KMS-11 (cell line): ENCODE data around the gene GPR173.

Experiments
- H2AFZ ChIP-seq: fragments of 200-600 bp; sonication (generic); 2 replicates; pipeline ENCODE4 v1.6.1; 2016; ENCODE audit warnings: antibody characterized with exemption, mixed run types, low read depth
- H3K27ac ChIP-seq: fragments of 200-600 bp; sonication (generic); 2 replicates; pipeline ENCODE4 v1.6.1; 2016; ENCODE audit warnings: mild to moderate bottlenecking, mixed run types
- H3K27me3 ChIP-seq: fragments of 200-600 bp; sonication (generic); 2 replicates; pipeline ENCODE4 v1.6.1; 2017; ENCODE audit warnings: mild to moderate bottlenecking, low read depth, mixed run types, moderate library complexity; ENCODE audit not compliant: insufficient read depth
- H3K36me3 ChIP-seq: fragments of 200-600 bp; sonication (generic); 2 replicates; pipeline ENCODE4 v1.6.1; 2017; ENCODE audit warnings: mild to moderate bottlenecking, mixed run types; ENCODE audit not compliant: insufficient read depth
- H3K4me1 ChIP-seq: fragments of 200-600 bp; sonication (generic); 2 replicates; pipeline ENCODE4 v1.6.1; 2016; ENCODE audit warnings: mild to moderate bottlenecking, low read depth, mixed run types; ENCODE audit not compliant: poor library complexity, severe bottlenecking
- H3K4me2 ChIP-seq: fragments of 200-600 bp; sonication (generic); 2 replicates; pipeline ENCODE4 v1.7.0; 2016; ENCODE audit warnings: mild to moderate bottlenecking, mixed run types
- H3K4me3 ChIP-seq: fragments of 200-600 bp; sonication (generic); IDR thresholded peaks from 2 replicates; pipeline ENCODE4 v1.6.1; 2017; ENCODE audit warnings: low read depth, low read length, mixed read lengths; ENCODE audit not compliant: insufficient read depth
- H3K79me2 ChIP-seq: fragments of 200-600 bp; sonication (generic); 2 replicates; pipeline ENCODE4 v1.6.1; 2016; ENCODE audit warnings: low read depth, mixed run types; ENCODE audit not compliant: insufficient read depth
- H3K9ac ChIP-seq: fragments of 200-600 bp; sonication (generic); 2 replicates; pipeline ENCODE4 v1.6.1; 2016; ENCODE audit warnings: mild to moderate bottlenecking, mixed run types
- H4K20me1 ChIP-seq: fragments of 200-600 bp; sonication (generic); 2 replicates; pipeline ENCODE4 v1.6.1; 2016; ENCODE audit warnings: mild to moderate bottlenecking, mixed run types; ENCODE audit not compliant: insufficient read depth
- CTCF ChIP-seq: fragments of 200-600 bp; sonication (generic); conservative IDR thresholded peaks from 2 replicates; pipeline ENCODE4 v1.6.1; 2017; ENCODE audit warnings: low read depth, mild to moderate bottlenecking, antibody characterized with exemption, low read length, moderate library complexity, mixed read lengths

The GPR173 gene

GRCh38 chrX:53073115-53073586 lies 24.6 kb downstream of the GPR173 start:
- H3K36me3 ChIP-seq: no peaks in the 10 kb centered on the region
- H3K27ac ChIP-seq: peak overlapping the region; percentile 78
- H3K9ac ChIP-seq: peak overlapping the region; percentile 66; the same call in 1 of the 2 replicates
- no peaks in the 10 kb centered on the region for H4K20me1 ChIP-seq
- H3K4me3 ChIP-seq: no peak overlapping the region
- H3K4me1 ChIP-seq: no peaks in the 10 kb centered on the region
- H3K27me3 ChIP-seq: no peaks in the 10 kb centered on the region
- no peaks in the 10 kb centered on the region for H3K79me2 ChIP-seq
- TF ChIP-seq CTCF: no peak
- H2AFZ ChIP-seq: peak overlapping the region; percentile 90
- H3K4me2 ChIP-seq: peak overlapping the region; percentile 93

GRCh38 chrX:53075011-53075410 lies 26.4 kb downstream of the GPR173 start:
- no peak overlapping the region for H3K9ac ChIP-seq
- H3K4me3 ChIP-seq: no peak overlapping the region
- no peak overlapping the region for H2AFZ ChIP-seq
- no peaks in the 10 kb centered on the region for H4K20me1 ChIP-seq
- H3K36me3 ChIP-seq: no peaks in the 10 kb centered on the region
- H3K27ac ChIP-seq: no peak overlapping the region
- H3K27me3 ChIP-seq: no peaks in the 10 kb centered on the region
- H3K79me2 ChIP-seq: no peaks in the 10 kb centered on the region
- H3K4me2 ChIP-seq: no peak overlapping the region
- H3K4me1 ChIP-seq: no peaks in the 10 kb centered on the region
- TF ChIP-seq CTCF: no peak

- H3K4me3 ChIP-seq: no peak overlapping the region
- H3K9ac ChIP-seq: no peak overlapping the region
- H4K20me1 ChIP-seq: no peaks in the 10 kb centered on the region
- H3K79me2 ChIP-seq: no peaks in the 10 kb centered on the region
- H3K36me3 ChIP-seq: no peaks in the 10 kb centered on the region
- H3K27me3 ChIP-seq: no peaks in the 10 kb centered on the region
- TF ChIP-seq CTCF: no peak
- H3K4me1 ChIP-seq: no peaks in the 10 kb centered on the region
- H3K4me2 ChIP-seq: no peak overlapping the region
- no peak overlapping the region for H2AFZ ChIP-seq
- no peak overlapping the region for H3K27ac ChIP-seq
Observed at GRCh38 chrX:53076671-53077070, 28.1 kb downstream of the GPR173 start.

GRCh38 chrX:53077207-53078197 lies 28.9 kb downstream of the GPR173 start:
- no peaks in the 10 kb centered on the region for H3K4me1 ChIP-seq
- no peak overlapping the region for H2AFZ ChIP-seq
- no peak overlapping the region for H3K27ac ChIP-seq
- H3K79me2 ChIP-seq: no peaks in the 10 kb centered on the region
- H4K20me1 ChIP-seq: no peaks in the 10 kb centered on the region
- no peak for TF ChIP-seq CTCF
- no peak overlapping the region for H3K9ac ChIP-seq
- H3K4me3 ChIP-seq: no peak overlapping the region
- H3K27me3 ChIP-seq: no peaks in the 10 kb centered on the region
- no peaks in the 10 kb centered on the region for H3K36me3 ChIP-seq
- no peak overlapping the region for H3K4me2 ChIP-seq
